ENCODE data around the gene CCNY.
"Not testable (repeated sequence)": the region's sequence is repeated elsewhere in the genome, so short reads cannot be mapped to it uniquely, and the experiment has no call there.

Gene CCNY

GRCh38 chr10:35417313-35417625 lies 81.0 kb downstream of the CCNY start:
- no peak overlapping the region for H3K4me3 ChIP-seq (ENCODE audit: low read depth, low read length)
- in situ Hi-C loops (cut with HindIII; ENCODE audit: low sequenced_read_pairs) = no loop called here
- no peak for TF ChIP-seq CTCF (IDR thresholded peaks at IDR 0.05; ENCODE audit: low read depth, low read length)
- no peak for DNase-seq (ENCODE audit: low read depth, low spot score)

GRCh38 chr10:35417795-35418194 lies 81.5 kb downstream of the CCNY start:
- DNase-seq (ENCODE audit: low read depth, low spot score) = no peak
- no peak for TF ChIP-seq CTCF (IDR thresholded peaks at IDR 0.05; ENCODE audit: low read depth, low read length)
- in situ Hi-C loops (cut with HindIII; ENCODE audit: low sequenced_read_pairs) = no loop called here
- H3K4me3 ChIP-seq (ENCODE audit: low read depth, low read length) = no peak overlapping the region

- H3K4me3 ChIP-seq (ENCODE audit: low read depth, low read length); DNase-seq (ENCODE audit: low read depth, low spot score); in situ Hi-C loops (cut with HindIII; ENCODE audit: low sequenced_read_pairs): not testable (repeated sequence)
These were observed 82.3 kb downstream of the CCNY start for GRCh38 chr10:35418580-35418979.

- no peak for DNase-seq (ENCODE audit: low read depth, low spot score)
- in situ Hi-C loops (cut with HindIII; ENCODE audit: low sequenced_read_pairs) = no loop called here
- H3K4me3 ChIP-seq (ENCODE audit: low read depth, low read length) = no peak overlapping the region
- TF ChIP-seq CTCF (IDR thresholded peaks at IDR 0.05; ENCODE audit: low read depth, low read length) = no peak
These were observed 83.7 kb downstream of the CCNY start for GRCh38 chr10:35420044-35420443.

- no peak for TF ChIP-seq CTCF (IDR thresholded peaks at IDR 0.05; ENCODE audit: low read depth, low read length)
- H3K4me3 ChIP-seq (ENCODE audit: low read depth, low read length) = no peak overlapping the region
- in situ Hi-C loops (cut with HindIII; ENCODE audit: low sequenced_read_pairs) = no loop called here
- no peak for DNase-seq (ENCODE audit: low read depth, low spot score)
These were observed 84.7 kb downstream of the CCNY start for GRCh38 chr10:35420827-35421552.

- no peak for TF ChIP-seq CTCF (IDR thresholded peaks at IDR 0.05; ENCODE audit: low read depth, low read length)
- in situ Hi-C loops (cut with HindIII; ENCODE audit: low sequenced_read_pairs) = no loop called here
- H3K4me3 ChIP-seq (ENCODE audit: low read depth, low read length) = no peak overlapping the region
- DNase-seq (ENCODE audit: low read depth, low spot score) = peak; percentile 88
These were observed 85.4 kb downstream of the CCNY start for GRCh38 chr10:35421553-35422178.

GRCh38 chr10:35422228-35422627 lies 85.9 kb downstream of the CCNY start:
- TF ChIP-seq CTCF (IDR thresholded peaks at IDR 0.05; ENCODE audit: low read depth, low read length) = no peak
- no peak for DNase-seq (ENCODE audit: low read depth, low spot score)
- in situ Hi-C loops (cut with HindIII; ENCODE audit: low sequenced_read_pairs) = no loop called here
- no peak overlapping the region for H3K4me3 ChIP-seq (ENCODE audit: low read depth, low read length)

All from astrocyte of the spinal cord (primary cell).